8988T (cell line): ENCODE measurements around the gene MGAT4D.
"Not testable (repeated sequence)": the region's sequence is repeated elsewhere in the genome, so short reads cannot be mapped to it uniquely, and the experiment has no call there.

Source experiments
- DNase-seq: peaks from one replicate; pipeline ENCODE4 v3.0.0; 2011

Gene MGAT4D

GRCh38 chr4:140427919-140428471 lies 70.1 kb downstream of the MGAT4D start:
- no peak for DNase-seq

DNA sequence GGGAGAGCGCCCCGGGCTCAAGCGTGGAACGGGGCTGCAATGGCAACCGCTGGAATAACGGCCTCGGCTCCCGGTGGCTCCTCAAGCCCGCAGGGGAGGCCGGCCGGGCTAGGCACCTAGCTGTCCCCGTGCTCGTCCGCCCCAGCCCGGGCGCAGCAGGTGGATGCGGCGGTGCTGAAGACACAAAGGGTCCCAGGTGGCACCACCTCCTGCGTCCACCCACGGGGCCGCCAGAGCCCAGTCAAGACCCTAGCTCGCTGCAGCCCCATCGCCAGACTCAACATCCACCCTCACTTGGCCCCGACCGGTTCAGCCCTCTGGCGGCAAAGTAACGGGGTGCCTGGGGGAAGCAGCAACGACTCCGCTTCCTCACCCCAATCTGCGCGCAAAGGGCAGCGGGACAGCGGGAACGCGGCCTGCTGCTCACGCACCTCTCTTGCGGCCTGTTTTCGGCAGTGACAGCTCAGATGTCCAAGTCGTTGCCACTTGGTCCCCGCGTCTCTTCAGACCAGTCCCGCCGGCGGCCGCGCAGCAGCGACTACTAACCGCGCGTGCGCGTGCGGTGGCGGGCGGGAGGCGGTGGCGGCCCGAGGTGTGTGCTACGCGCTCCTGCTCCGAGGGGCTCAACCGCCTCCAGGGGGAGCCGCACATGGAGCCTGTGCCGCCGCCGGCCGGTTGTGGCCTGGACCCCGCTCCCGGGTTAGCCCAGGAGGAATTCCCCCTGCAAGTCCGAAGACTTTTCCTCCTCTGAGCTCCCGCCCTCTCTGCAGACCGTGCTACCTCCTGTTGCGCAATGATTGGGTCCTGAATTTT lies 70.8 kb downstream of the MGAT4D start, which contains the start of gene CLGN:
Gene CLGN (minus strand): TSS at position 543 of the 813 bp plus-strand sequence. CDS start 14,570 bp downstream, outside the sequence.
- peak; percentile 47 for DNase-seq

GRCh38 chr4:140426610-140427105 lies 71.4 kb downstream of the MGAT4D start:
- DNase-seq, result peak; percentile 10

GRCh38 chr4:140423106-140423505 lies 75.0 kb downstream of the MGAT4D start:
- no peak for DNase-seq

DNA sequence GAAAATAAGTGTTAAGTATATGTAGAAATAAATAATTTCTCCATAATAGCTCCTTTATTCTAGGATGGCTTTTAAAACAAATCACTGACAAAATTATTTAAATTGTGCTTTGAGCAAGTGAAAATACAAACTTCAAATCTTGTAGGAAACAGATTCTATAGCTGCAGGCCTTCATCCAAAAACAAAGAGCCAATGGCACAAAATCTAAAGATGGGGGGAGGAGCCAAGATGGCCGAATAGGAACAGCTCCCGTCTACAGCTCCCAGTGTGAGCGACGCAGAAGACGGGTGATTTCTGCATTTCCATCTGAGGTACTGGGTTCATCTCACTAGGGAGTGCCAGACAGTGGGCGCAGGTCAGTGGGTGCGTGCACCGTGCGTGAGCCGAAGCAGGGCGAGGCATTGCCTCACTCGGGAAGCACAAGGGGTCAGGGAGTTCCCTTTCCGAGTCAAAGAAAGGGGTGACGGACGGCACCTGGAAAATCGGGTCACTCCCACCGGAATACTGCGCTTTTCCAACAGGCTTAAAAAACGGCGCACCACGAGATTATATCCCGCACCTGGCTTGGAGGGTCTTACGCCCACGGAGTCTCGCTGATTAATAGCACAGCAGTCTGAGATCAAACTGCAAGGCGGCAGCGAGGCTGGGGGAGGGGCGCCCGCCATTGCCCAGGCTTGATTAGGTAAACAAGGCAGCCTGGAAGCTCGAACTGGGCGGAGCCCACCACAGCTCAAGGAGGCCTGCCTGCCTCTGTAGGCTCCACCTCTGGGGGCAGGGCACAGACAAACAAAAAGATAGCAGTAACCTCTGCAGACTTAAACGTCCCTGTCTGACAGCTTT lies 84.7 kb downstream of the MGAT4D start:
- not testable (repeated sequence) for DNase-seq

GRCh38 chr4:140408974-140409373 lies 89.1 kb downstream of the MGAT4D start:
- DNase-seq, result no peak

GRCh38 chr4:140406292-140406691 lies 91.8 kb downstream of the MGAT4D start:
- DNase-seq, result no peak

- no peak for DNase-seq
Observed at GRCh38 chr4:140400111-140400510, 98.0 kb downstream of the MGAT4D start.

DNA sequence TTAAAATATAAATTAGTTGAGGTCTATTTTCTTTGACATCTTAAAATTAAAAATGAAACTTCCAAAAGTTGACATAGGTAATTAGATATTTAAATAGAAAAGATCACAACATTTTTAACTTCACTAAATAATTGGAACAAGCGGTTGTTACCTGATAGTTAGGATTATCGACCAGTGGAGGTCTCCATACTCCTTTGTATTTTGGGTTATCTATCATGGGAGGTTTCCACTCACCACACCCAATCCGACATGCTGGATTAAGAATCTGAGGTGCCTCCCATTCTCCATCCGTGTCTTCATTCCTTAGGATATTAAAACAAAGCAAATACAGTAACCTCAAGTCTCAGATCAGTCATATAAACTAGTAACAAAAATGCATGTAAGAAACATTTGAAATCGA lies 102.4 kb downstream of the MGAT4D start:
- no peak for DNase-seq
